Thoracic aorta (tissue), 2 donors: ENCODE measurements around the gene ARHGEF37. TPM values are rescaled to one million over a fixed set of nuclear protein-coding genes. Genes with fewer than 3 reads are reported as not detected.

ENCODE experiments used
- ATAC-seq: fragments of 150-250 bp; one replicate; pipeline ENCODE4 v1.8.0; 2017; ENCODE audit warnings: low read depth; ENCODE audit not compliant: insufficient number of reproducible peaks, low FRiP score
- DNase-seq: peaks from one replicate; pipeline ENCODE4 v3.0.0-alpha.2; 2020; ENCODE audit warnings: low spot score
- H3K27ac ChIP-seq, 2 donors: fragments of 200-600 bp; sonication (generic); 1 replicate in 1 of 2; 2 replicates in 1 of 2; pipeline ENCODE4 v1.5.1; 2016; ENCODE audit warnings: mild to moderate bottlenecking in 2 of 2, moderate library complexity in 2 of 2
- H3K27me3 ChIP-seq: fragments of 200-600 bp; sonication (generic); replicated peaks from 2 replicates; pipeline ENCODE4 v1.6.0; 2016; ENCODE audit warnings: mild to moderate bottlenecking; ENCODE audit not compliant: insufficient read depth
- H3K36me3 ChIP-seq: fragments of 200-600 bp; sonication (generic); one replicate; pipeline ENCODE4 v1.5.1; 2016
- H3K4me1 ChIP-seq, 2 donors: fragments of 200-600 bp; sonication (generic); 1 replicate in 1 of 2; 2 replicates in 1 of 2; pipeline versions ENCODE4 v1.5.1 to v1.6.0; 2016; ENCODE audit warnings: low read depth in 2 of 2, mild to moderate bottlenecking in 1 of 2; ENCODE audit not compliant: control insufficient read depth in 1 of 2
- H3K4me3 ChIP-seq: fragments of 200-600 bp; sonication (generic); 2 replicates; pipeline ENCODE4 v1.5.1; 2016; ENCODE audit warnings: mild to moderate bottlenecking
- H3K9me3 ChIP-seq: fragments of 200-600 bp; sonication (generic); 2 replicates; pipeline ENCODE4 v1.5.1; 2016
- total RNA-seq, 2 donors: library from RNA; depleted of rRNA; stranded (reverse); fragments of >200 nt; gene quantifications; one replicate each; pipeline versions ENCODE4 v1.1.0 to v1.2.3, GENCODE V29; 2016
- TF ChIP-seq, protein P1 (sequence below): fragments of 200-600 bp; sonication (generic); IDR thresholded peaks from one replicate; pipeline ENCODE4 v1.5.1; 2019; ENCODE audit warnings: antibody characterized with exemption

ARHGEF37 gene
- total RNA-seq, 2 donors from 2014 or later: 5.6 to 11.4 TPM

DNA sequence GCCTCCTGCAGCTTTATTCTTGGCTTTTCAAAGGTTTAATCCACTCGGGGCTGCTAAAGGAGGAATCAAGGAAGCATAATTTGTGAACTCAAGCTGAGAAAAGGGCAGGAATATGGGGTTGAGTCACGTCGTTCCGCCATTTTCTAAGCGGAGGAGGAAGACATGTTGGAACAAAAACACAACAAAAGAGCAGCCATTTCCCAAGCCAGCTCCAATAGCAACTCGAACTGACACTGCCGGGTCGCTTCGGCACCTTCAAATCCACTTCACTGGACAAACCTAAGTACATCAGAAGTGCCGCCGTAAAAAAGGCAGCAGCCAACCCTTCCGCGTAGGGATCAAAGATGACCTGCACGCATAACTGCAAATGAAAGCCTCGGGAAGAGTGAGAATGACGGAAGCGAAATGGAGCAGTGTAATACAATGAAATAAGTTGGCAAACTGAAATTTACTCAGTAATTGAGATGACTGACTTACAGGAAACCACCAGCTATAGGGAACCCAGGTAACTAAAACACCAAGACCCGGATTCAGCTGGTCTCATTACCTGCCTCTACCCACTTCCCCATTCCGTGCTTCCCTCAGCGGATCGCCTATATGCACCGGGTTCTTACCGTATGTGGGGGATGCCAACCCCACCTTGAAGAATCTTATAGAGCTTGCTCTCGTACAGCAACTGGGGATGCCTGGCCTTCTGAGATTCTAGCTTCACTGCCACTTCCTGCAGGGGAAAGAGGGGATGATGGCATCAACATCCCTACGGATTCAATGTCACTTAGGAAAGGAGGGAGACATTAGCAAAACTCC lies 31.6 kb upstream of the ARHGEF37 start:
- TF ChIP-seq, protein P1, sequence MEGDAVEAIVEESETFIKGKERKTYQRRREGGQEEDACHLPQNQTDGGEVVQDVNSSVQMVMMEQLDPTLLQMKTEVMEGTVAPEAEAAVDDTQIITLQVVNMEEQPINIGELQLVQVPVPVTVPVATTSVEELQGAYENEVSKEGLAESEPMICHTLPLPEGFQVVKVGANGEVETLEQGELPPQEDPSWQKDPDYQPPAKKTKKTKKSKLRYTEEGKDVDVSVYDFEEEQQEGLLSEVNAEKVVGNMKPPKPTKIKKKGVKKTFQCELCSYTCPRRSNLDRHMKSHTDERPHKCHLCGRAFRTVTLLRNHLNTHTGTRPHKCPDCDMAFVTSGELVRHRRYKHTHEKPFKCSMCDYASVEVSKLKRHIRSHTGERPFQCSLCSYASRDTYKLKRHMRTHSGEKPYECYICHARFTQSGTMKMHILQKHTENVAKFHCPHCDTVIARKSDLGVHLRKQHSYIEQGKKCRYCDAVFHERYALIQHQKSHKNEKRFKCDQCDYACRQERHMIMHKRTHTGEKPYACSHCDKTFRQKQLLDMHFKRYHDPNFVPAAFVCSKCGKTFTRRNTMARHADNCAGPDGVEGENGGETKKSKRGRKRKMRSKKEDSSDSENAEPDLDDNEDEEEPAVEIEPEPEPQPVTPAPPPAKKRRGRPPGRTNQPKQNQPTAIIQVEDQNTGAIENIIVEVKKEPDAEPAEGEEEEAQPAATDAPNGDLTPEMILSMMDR: no peak
- peaks cover 8% of the 10 kb centered on the region for H3K36me3 ChIP-seq
- peak overlapping the region; percentile 98 to 99 for H3K27ac ChIP-seq
- H3K4me1 ChIP-seq: peaks cover 23 to 54% of the 10 kb centered on the region in 2 donors
- ATAC-seq: peak; percentile 4
- peak overlapping the region; percentile 93 for H3K4me3 ChIP-seq
- DNase-seq: no peak
- no peaks in the 10 kb centered on the region for H3K27me3 ChIP-seq
- H3K9me3 ChIP-seq: no peaks in the 10 kb centered on the region

DNA sequence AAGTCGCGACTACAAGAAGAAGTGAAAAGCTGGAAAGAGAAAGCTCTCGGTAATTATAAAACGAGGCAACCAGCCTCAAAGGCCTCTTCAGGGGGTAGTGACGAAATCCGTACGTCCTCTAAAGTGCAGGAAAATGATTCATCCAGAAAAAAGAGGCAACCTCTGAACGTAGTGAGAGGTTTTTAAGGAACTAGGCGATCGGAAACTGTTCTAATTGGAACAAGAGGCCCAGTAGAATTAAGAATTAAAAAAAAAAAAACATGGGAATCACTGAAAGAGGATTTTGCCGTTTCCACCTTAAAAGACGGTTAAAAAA lies 31.1 kb upstream of the ARHGEF37 start:
- DNase-seq (no peak), ATAC-seq (peak; percentile 56)
- H3K27ac ChIP-seq: peak overlapping the region; percentile 98 to 99
- peaks cover 7% of the 10 kb centered on the region for H3K36me3 ChIP-seq
- TF ChIP-seq, protein P1: no peak
- H3K4me3 ChIP-seq: peak overlapping the region; percentile 93
- H3K27me3 ChIP-seq: no peaks in the 10 kb centered on the region
- no peaks in the 10 kb centered on the region for H3K9me3 ChIP-seq
- peaks cover 23 to 49% of the 10 kb centered on the region in 2 donors for H3K4me1 ChIP-seq

DNA sequence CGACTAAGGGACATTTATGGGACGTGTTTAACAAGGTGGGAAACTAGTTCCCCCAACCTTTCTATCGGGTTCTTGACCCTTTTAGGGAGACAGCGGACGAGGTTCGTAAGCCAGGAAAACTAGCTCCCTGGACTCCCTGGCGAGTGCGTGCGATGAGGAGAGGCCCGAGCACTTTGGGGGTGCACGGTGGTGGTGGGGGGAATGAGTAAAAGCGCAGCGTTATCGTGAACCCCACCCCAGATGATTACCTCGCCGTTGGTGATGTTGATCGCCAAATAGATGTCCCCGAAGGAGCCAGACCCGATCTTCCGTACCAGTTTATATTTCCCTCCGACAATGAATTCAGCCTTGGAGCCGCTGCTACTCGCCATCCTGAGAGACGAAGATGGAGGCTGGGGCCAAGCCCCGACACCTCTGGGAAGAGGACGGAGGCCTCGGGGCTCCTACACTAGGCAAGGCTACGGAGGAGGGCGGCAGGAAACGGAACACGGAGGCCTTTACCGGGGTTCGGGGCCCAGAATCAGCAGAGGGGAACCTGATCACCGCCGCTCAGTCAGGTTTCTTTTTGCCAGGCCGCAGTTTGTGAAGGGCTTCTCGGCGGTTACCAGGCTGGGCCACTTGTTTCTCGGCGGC lies 30.6 kb upstream of the ARHGEF37 start:
- no peak for DNase-seq
- H3K27me3 ChIP-seq: no peaks in the 10 kb centered on the region
- H3K4me3 ChIP-seq: peak overlapping the region; percentile 93
- H3K9me3 ChIP-seq: no peaks in the 10 kb centered on the region
- ATAC-seq: no peak
- TF ChIP-seq, protein P1: no peak
- H3K36me3 ChIP-seq: peaks cover 4% of the 10 kb centered on the region
- H3K4me1 ChIP-seq: peaks cover 23 to 44% of the 10 kb centered on the region in 2 donors
- peak overlapping the region; percentile 98 to 99 for H3K27ac ChIP-seq

DNA sequence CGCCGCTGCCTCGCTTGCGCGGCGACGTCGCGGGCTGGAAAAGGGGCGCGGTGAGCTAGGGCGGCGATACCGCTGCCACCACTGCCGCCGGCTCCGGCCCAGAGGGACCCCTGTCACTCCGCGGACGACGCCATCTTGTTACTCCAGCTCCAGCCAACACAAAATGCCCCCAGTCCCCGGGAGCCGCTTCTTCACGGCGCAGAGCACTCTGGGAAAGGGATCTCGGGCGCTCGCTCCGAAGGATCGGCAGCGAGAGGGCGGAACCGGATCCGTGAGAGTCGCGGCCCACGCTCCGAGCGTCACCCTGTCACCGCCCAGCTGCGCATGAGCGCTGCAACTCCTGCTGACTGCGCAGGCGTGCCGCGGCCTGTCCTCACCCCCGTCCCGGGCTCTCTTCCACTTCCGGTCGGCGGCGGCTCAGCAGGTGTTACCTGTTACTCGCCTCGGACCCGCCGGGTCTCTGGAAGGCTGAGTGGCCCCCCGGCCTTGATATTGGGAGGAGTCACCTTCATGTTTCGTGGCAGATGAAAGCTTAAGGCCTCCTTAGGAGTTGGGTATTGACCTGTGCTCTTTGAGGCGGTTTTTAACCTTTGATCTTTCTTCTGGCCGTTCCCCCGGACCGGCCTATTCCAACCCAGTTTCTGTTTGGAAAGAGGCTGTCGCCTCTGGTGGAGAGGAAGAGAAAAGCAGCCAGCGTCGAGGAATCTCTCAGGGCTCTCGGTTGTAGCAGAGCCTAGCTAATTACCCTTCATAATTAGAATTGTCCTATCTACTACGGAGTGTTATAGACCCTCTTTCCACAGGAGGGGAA lies 29.9 kb upstream of the ARHGEF37 start, which contains the start of gene CSNK1A1:
Gene CSNK1A1 (minus strand): TSS at position 213 of the 811 bp plus-strand sequence. CDS start 475 bp downstream, outside the sequence.
- no peaks in the 10 kb centered on the region for H3K27me3 ChIP-seq
- ATAC-seq (peak; percentile 87), DNase-seq (peak; percentile 92)
- H3K9me3 ChIP-seq: no peaks in the 10 kb centered on the region
- TF ChIP-seq, protein P1: peak; percentile 87
- peaks cover 4% of the 10 kb centered on the region for H3K36me3 ChIP-seq
- H3K4me3 ChIP-seq: peak within 1 kb of the TSS; percentile 93
- H3K4me1 ChIP-seq: peaks cover 23 to 37% of the 10 kb centered on the region in 2 donors
- H3K27ac ChIP-seq: peak within 1 kb of the TSS; percentile 98 to 99
